ENCODE data around the gene CNTN2.

Gene CNTN2

GRCh38 chr1:205024679-205025078 is 18.3 kb upstream of the CNTN2 start:
- DNase-seq (ENCODE audit: low read depth) = no peak

DNA sequence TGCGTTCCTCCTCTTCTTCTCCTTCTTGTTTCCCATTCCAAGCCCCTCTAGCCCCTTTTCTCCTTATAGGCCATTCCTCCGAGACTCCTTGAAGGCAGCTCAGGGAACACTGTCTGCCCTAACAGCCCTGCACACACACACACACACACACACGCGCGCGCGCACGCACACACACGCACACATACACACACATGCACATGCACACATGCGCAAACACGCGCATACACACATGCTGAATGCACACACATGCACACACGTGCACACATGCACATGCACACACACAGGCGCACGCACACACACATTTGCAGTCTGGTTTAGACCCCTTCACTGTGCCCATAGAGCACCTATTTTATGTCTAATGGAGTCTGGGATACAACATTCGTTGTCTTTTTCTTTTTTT is 17.8 kb upstream of the CNTN2 start:
- DNase-seq (ENCODE audit: low read depth) = no peak

GRCh38 chr1:205026181-205026580 is 16.8 kb upstream of the CNTN2 start:
- DNase-seq (ENCODE audit: low read depth) = no peak

DNA sequence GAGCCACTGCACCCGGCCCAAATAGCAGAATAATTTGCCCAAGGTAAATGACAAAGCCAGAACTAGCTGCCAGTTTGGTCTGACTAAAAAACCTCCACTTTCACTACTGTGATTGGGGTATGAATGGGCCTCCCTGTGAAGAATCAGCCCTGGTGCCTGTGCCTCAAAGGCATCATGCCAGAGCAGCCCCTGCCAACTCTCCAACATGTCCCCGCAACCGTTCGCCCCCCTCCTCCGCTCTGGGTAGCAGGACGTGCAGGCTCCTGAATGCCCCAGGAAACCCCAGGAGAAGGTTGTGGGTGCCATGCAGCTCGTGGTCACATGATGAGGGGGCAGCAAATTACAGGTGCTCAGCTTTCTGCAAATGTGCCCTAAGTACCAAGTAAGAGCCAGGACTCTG is 14.6 kb upstream of the CNTN2 start:
- no peak for DNase-seq (ENCODE audit: low read depth)

- no peak for DNase-seq (ENCODE audit: low read depth)
Observed at GRCh38 chr1:205028924-205029323, 14.1 kb upstream of the CNTN2 start.

DNA sequence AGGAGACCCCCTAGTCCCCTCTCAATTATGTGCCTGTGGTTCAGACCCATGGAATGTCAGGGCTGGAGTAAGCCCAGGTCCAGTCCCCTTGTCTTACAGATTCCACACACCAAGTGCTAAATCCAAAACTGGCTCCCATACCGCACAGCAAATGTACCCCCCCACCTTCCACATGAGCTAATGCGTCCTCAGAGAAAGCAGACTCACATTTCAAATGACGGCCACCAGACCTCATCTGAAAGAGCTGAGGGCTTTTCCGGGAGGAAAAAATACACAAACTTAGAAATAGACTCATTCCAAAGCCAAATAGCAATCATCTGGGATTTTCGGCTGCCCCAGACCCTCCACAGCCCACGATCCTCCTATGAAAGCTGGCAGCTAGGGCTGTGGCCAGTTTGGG is 12.8 kb upstream of the CNTN2 start:
- no peak for DNase-seq (ENCODE audit: low read depth)

- no peak for DNase-seq (ENCODE audit: low read depth)
Observed at GRCh38 chr1:205030896-205031295, 12.1 kb upstream of the CNTN2 start.

GRCh38 chr1:205032508-205032907 is 10.5 kb upstream of the CNTN2 start:
- DNase-seq (ENCODE audit: low read depth) = no peak

DNA sequence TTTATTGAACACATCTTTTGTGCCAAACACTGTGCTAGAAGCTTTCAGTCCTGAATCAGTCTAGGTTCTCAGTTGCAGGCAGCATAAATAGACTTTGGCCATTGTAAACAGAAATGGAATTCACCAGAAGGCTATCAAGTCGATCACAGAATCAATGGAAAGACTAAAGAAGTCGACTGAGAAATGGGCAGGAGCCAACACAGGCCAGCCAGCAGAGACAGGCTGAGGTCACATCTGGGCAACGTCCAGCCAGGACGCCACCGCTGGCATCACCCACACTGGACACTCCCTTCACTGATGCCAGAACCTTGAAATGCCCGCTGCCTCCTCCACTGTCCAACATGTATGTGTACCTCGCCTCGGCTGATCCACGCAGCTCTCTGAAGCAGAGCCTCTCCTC is 5.5 kb upstream of the CNTN2 start:
- no peak for DNase-seq (ENCODE audit: low read depth)

DNA sequence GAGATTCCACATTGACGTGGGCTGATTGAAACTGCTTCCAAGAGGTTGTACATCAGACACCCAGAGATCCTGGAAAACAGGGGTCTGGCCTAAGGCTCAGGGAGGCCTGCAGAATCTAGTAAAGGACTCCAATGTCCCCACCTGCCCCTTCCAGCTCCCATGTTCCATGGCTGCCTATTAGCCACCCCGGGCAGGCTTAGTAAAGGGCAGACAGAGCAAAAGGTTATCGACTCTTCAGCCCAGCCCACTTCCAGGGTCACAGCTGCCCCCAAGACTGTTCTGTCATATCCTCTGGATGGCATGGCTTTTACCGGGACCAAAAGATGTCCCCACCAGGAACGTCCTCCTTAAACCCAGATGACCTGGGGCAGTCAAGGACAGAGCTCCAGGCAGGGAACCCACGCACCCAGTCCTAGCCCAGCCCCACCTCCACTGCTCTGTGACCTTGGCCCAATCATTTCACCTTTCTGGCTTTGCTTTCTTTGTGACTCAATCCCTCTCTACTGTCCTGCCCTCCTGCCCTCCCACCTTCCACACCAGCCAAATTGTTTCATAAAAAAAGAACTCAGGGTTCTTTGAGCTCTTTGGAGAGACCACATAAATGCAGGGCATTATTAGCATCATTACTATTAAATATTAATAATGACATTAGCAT is 4.8 kb upstream of the CNTN2 start:
- DNase-seq (ENCODE audit: low read depth) = no peak

DNA sequence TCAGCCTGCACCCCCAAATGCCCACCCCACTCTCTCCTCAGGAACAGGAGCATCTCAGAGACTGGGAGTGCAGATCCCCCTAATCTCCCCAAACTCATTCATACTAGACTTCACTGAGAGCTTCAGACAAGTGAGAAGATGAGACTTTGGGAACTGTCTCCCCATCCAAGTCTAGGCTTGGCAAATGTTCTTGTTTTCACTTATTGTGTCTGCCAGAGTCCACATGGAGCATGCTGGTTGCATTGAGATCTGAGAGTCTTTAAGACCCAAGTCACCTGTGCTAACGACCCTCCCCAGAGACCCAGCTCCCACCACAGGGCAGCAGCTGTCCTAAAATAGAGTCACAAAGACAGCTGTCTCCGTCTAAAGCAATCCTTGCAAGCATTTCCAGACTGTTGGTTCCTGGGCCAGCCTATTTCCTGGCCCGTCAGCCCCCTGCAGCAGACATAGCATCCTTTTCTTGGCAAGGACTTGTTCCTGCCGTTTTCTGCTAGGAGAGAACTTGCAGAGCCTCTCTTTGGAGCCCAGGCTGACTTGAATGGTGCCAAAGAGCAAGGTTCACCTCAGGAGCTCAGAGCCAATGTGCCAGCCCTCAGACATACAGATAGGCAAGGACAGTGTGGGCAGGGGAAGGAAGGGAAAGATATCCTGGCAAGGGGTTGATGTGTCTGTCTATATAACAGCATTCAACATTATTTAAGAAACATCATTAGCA is 1.9 kb upstream of the CNTN2 start:
- DNase-seq (ENCODE audit: low read depth) = no peak

GRCh38 chr1:205041998-205042910 is 758 bp upstream of the CNTN2 start:
- DNase-seq (ENCODE audit: low read depth) = no peak

- no peak for DNase-seq (ENCODE audit: low read depth)
Observed at GRCh38 chr1:205043866-205044265, 854 bp downstream of the CNTN2 start.

- DNase-seq (ENCODE audit: low read depth) = no peak
Observed at GRCh38 chr1:205044741-205045140, 1.7 kb downstream of the CNTN2 start.

- no peak for DNase-seq (ENCODE audit: low read depth)
Observed at GRCh38 chr1:205045146-205045545, 2.1 kb downstream of the CNTN2 start.

DNA sequence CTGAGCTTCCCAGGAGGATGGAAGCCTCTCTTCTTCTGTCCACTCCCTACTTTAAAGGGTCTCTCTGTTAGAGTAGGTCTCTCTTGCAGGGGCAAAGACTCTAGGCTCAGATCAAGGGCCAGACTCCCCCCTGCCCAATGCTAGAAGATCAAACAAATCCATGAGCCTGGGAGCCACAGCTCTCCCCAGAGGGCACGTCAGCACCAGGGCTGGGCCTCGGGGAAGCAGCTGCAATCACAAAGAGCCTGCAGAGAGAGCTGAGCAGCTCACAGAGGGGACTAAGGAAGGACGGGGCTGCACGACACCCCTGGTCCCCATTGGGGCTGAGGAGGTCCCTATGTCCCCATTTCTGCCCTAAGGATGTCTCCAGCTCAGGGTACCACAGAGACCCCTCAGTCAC is 3.9 kb downstream of the CNTN2 start:
- no peak for DNase-seq (ENCODE audit: low read depth)

- DNase-seq (ENCODE audit: low read depth) = no peak
Observed at GRCh38 chr1:205047764-205048231, 4.8 kb downstream of the CNTN2 start.

- DNase-seq (ENCODE audit: low read depth) = no peak
Observed at GRCh38 chr1:205048382-205048781, 5.4 kb downstream of the CNTN2 start.

DNA sequence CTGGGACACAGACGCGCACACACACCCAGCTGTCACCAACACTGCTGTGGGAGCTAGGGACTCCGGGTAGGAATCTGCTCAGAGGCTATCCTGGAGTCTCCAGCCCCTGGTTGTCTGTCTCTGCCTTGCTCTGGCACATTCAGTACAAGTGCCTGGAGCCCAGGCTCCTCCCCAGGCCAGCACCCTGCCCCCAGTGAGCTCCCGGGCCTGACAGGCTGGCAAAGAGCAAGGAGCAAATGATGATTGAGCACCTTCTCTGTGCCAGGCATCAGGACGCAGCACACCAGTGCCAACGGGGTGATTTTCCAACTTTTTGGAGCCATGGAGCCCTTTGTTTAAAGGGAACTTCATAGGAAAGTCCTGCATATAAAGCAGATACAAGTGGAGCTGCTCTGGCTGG is 6.5 kb downstream of the CNTN2 start:
- no peak for DNase-seq (ENCODE audit: low read depth)

DNA sequence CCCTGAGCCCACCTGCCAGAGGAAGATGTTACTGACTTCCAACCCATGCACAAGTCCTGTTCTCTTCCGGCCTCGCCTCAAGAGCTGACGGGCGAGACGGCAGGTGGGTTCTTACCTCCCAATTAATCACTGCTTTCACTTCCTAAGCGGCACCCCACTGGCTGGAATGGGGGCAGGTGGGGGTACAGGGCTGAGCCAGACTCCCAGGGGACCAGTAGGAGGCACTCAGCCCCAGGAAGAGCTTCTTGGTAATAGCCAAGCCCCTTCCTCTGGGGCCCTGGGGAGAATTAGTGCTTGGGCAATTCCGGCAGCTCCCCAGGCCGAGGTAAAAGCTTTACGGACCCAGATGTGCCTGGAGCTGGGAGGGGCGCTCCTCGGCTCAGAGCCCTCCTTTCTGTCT is 9.7 kb downstream of the CNTN2 start:
- no peak for DNase-seq (ENCODE audit: low read depth)

DNA sequence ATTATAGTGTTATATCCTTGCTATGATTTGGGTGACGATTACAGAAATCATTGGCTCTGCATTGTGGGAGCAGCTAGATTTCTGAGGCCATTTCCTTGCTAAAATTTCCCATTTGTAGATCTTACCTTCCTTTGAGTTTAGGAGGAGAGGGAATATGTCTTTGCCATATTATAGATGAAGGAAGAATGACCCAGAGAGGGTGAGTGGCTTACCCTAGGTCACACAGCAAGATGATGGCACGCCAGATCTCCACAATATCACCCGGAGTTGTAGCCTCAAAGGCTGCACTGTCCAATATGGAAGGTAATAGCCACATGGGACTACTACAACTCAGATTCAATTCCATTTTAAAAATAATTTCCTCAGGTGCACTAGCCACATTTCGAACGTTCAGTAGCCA is 10.3 kb downstream of the CNTN2 start:
- DNase-seq (ENCODE audit: low read depth) = no peak

DNA sequence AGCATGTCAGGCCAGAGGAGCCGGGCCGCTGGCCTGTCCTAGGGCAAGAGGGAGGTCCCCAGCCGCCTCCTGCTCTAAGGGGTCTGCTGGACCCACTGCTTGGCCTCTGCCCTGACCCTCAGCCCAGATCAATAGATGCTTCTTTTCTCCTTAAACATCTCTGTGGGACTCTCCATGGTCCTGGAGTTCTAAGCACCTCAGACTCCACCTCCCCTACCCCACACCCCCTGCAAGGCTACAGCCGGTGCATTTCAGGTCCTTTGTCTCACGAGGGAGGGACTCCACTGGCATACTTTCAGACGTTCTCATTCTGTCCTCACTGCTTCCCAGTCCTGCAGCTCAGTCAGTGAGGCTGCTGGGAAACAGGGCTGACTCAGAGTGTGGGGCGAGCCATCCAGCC is 11.0 kb downstream of the CNTN2 start:
- DNase-seq (ENCODE audit: low read depth) = no peak

DNA sequence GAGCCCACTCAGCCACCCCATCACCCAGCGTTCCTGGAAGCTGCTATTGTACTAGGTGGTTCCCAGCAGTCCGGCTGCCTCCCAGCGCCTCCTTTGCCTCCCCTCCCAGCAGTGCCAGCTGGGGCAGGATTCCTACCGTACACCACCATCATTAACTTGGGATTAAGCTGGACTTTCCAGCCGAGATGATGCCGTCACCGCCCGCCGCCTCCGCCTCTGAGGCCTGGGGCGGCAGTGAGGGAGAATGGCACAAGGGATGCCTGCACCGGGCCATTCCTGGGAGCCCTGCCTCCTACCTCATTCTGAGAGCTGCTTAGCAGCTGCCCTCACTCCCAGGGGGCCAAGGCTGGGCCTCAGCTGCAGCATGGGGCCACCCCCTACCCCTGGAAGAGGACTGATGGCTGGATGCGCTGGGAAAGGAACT is 13.2 kb downstream of the CNTN2 start:
- DNase-seq (ENCODE audit: low read depth) = no peak

Data from HS-27A (cell line).